H1 (cell line): ENCODE measurements around the gene PLD6. TPM values are rescaled to one million over a fixed set of nuclear protein-coding genes. Genes with fewer than 3 reads are reported as not detected.
A peak's percentile ranks its signal among the peaks of the same experiment; 100 is the strongest.

Experiments used
- CTCF ChIA-PET: fragments of 300-600 bp; sonication (Branson Sonifier 250); formaldehyde crosslinking; loops from one replicate; lab custom pipeline; 2021; ENCODE audit not compliant: partially characterized antibody; lab: Charles Lee
- POLR2A ChIA-PET: fragments of 300-600 bp; sonication (Branson Sonifier 250); formaldehyde crosslinking; loops from one replicate; lab custom pipeline; 2021; ENCODE audit warnings: inconsistent platforms; ENCODE audit not compliant: partially characterized antibody; lab: Charles Lee
- DNase-seq, 2 experiments: peaks; one replicate each; pipeline versions ENCODE4 v3.0.0 to v3.0.0-alpha.2; 2010 to 2022; ENCODE audit warnings: low spot score in 2 of 2, low read depth in 1 of 2, mixed read lengths in 1 of 2
- FAIRE-seq: peaks from 2 replicates; lab custom pipeline; 2011; peaks lifted over from hg19 to GRCh38; lab: Jason Lieb, UNC
- H2AFZ ChIP-seq: 2 replicates; pipeline ENCODE4 v1.8.1; 2012; ENCODE audit warnings: low read length, inconsistent platforms
- H2AK5ac ChIP-seq: 2 replicates; pipeline ENCODE4 v1.6.1; 2013; ENCODE audit warnings: low read depth, low read length
- H2BK120ac ChIP-seq: replicated peaks from 2 replicates; pipeline ENCODE3; 2013; ENCODE audit warnings: low read depth, low read length, inconsistent platforms
- H2BK12ac ChIP-seq: 2 replicates; pipeline ENCODE4 v1.6.1; 2013; ENCODE audit warnings: low read depth, low read length
- H2BK15ac ChIP-seq: 2 replicates; pipeline ENCODE4 v1.6.1; 2013; ENCODE audit warnings: low read length
- H2BK20ac ChIP-seq: 2 replicates; pipeline ENCODE4 v1.6.1; 2013; ENCODE audit warnings: low read length
- H2BK5ac ChIP-seq: 2 replicates; pipeline ENCODE4 v1.6.1; 2013; ENCODE audit warnings: low read depth, low read length
- H3K14ac ChIP-seq: 2 replicates; pipeline ENCODE4 v1.6.1; 2013; ENCODE audit warnings: inconsistent platforms; ENCODE audit not compliant: insufficient read length
- H3K18ac ChIP-seq: 2 replicates; pipeline ENCODE4 v1.6.1; 2013; ENCODE audit warnings: low read length; ENCODE audit errors: extremely low read depth
- H3K23ac ChIP-seq: 2 replicates; pipeline ENCODE4 v1.6.1; 2013; ENCODE audit warnings: inconsistent platforms; ENCODE audit not compliant: insufficient read length
- H3K23me2 ChIP-seq: 2 replicates; pipeline ENCODE4 v1.6.1; 2013; ENCODE audit warnings: low read depth, low read length
- H3K27ac ChIP-seq: 2 replicates; pipeline ENCODE4 v1.6.1; 2011; ENCODE audit warnings: low read depth, low read length, inconsistent platforms
- H3K27me3 ChIP-seq, 4 experiments: replicated peaks in 1 of 4; 1 replicate in 1 of 4; 2 replicates in 3 of 4; pipeline versions ENCODE4 v1.6.1 to v1.8.1; 2011 to 2013; ENCODE audit warnings: low read length in 3 of 4, mild to moderate bottlenecking in 3 of 4, inconsistent platforms in 2 of 4, mixed read lengths in 2 of 4, moderate library complexity in 1 of 4; ENCODE audit not compliant: control insufficient read depth in 3 of 4, insufficient read depth in 3 of 4; ENCODE audit errors: extremely low read depth in 1 of 4
- H3K36me3 ChIP-seq, 4 experiments: 2 replicates each; pipeline versions ENCODE4 v1.6.1 to v1.8.1; 2011 to 2013; ENCODE audit warnings: mild to moderate bottlenecking in 4 of 4, low read length in 3 of 4, moderate library complexity in 2 of 4, control low read depth in 1 of 4, inconsistent platforms in 1 of 4; ENCODE audit not compliant: insufficient read depth in 4 of 4, control insufficient read depth in 2 of 4
- H3K4ac ChIP-seq: replicated peaks from 2 replicates; pipeline ENCODE3; 2013; ENCODE audit warnings: low read length, low read depth, mixed read lengths, inconsistent platforms; ENCODE audit not compliant: insufficient read length
- H3K4me1 ChIP-seq, 4 experiments: replicated peaks in 1 of 4; 1 replicate in 1 of 4; 2 replicates in 3 of 4; pipeline versions ENCODE4 v1.6.1 to v1.8.1; 2011 to 2013; ENCODE audit warnings: low read length in 3 of 4, inconsistent platforms in 2 of 4, mixed read lengths in 1 of 4; ENCODE audit not compliant: insufficient read depth in 4 of 4, control insufficient read depth in 3 of 4
- H3K4me2 ChIP-seq, 2 experiments: 2 replicates each; pipeline versions ENCODE4 v1.6.1 to v1.8.1; 2011 to 2013; ENCODE audit warnings: low read depth in 2 of 2, low read length in 2 of 2, control low read depth in 1 of 2, inconsistent platforms in 1 of 2, mild to moderate bottlenecking in 1 of 2; ENCODE audit not compliant: insufficient read depth in 1 of 2
- H3K4me3 ChIP-seq, 4 experiments: fragments of 200-600, 300-600 bp in 1 of 4; sonication (generic), shearing (Covaris generic), sonication (Bioruptor Twin) in 1 of 4; 2 replicates each; pipeline versions ENCODE4 v1.5.1 to v1.8.1; 2011 to 2016; ENCODE audit warnings: low read length in 4 of 4, low read depth in 3 of 4, control low read depth in 2 of 4, inconsistent platforms in 2 of 4, mild to moderate bottlenecking in 2 of 4, mixed read lengths in 1 of 4, moderate library complexity in 1 of 4; ENCODE audit not compliant: insufficient read depth in 2 of 4; ENCODE audit errors: extremely low read depth in 1 of 4
- H3K56ac ChIP-seq: replicated peaks from 2 replicates; pipeline ENCODE3; 2013; ENCODE audit warnings: low read depth, mild to moderate bottlenecking, mixed read lengths, low read length, inconsistent platforms; ENCODE audit not compliant: insufficient read length
- H3K79me1 ChIP-seq: 2 replicates; pipeline ENCODE4 v1.6.1; 2013; ENCODE audit warnings: low read depth, low read length, control low read depth
- H3K79me2 ChIP-seq, 2 experiments: 2 replicates each; pipeline versions ENCODE4 v1.6.1 to v1.8.1; 2012 to 2013; ENCODE audit warnings: low read length in 2 of 2, mild to moderate bottlenecking in 2 of 2, inconsistent platforms in 1 of 2; ENCODE audit not compliant: insufficient read depth in 2 of 2, control insufficient read depth in 1 of 2
- H3K9ac ChIP-seq, 4 experiments: replicated peaks in 1 of 4; 1 replicate in 1 of 4; 2 replicates in 3 of 4; pipeline versions ENCODE4 v1.6.1 to v1.8.1; 2011 to 2013; ENCODE audit warnings: low read depth in 3 of 4, low read length in 3 of 4, control low read depth in 2 of 4, mild to moderate bottlenecking in 2 of 4, moderate library complexity in 2 of 4, inconsistent platforms in 1 of 4; ENCODE audit errors: extremely low read depth in 1 of 4
- H3K9me3 ChIP-seq, 2 experiments: 2 replicates each; pipeline versions ENCODE4 v1.6.1 to v1.8.1; 2012 to 2013; ENCODE audit warnings: mild to moderate bottlenecking in 2 of 2, moderate library complexity in 2 of 2, control low read depth in 1 of 2, inconsistent platforms in 1 of 2, low read depth in 1 of 2, low read length in 1 of 2, mixed read lengths in 1 of 2; ENCODE audit not compliant: insufficient read depth in 2 of 2
- H4K20me1 ChIP-seq, 2 experiments: replicated peaks in 1 of 2; 2 replicates each; pipeline versions ENCODE3 to v1.8.1; 2011 to 2013; ENCODE audit warnings: inconsistent platforms in 2 of 2, low read length in 2 of 2, mild to moderate bottlenecking in 1 of 2; ENCODE audit not compliant: insufficient read depth in 2 of 2, control insufficient read depth in 1 of 2
- H4K5ac ChIP-seq: 2 replicates; pipeline ENCODE4 v1.6.1; 2013; ENCODE audit warnings: low read length, low read depth, mixed read lengths, inconsistent platforms; ENCODE audit not compliant: insufficient read length
- H4K8ac ChIP-seq: 2 replicates; pipeline ENCODE4 v1.8.0; 2013; ENCODE audit warnings: mild to moderate bottlenecking, moderate library complexity, low read length, inconsistent platforms; ENCODE audit not compliant: insufficient read depth; ENCODE audit errors: extremely low read depth
- H4K91ac ChIP-seq: replicated peaks from 2 replicates; pipeline ENCODE3; 2013; ENCODE audit warnings: low read length, mixed read lengths, inconsistent platforms; ENCODE audit not compliant: insufficient read length
- BACH1 ChIP-seq: IDR thresholded peaks from 2 replicates; pipeline ENCODE4 v1.6.1; 2012; ENCODE audit warnings: low read length, improper control_type of control experiment
- BRCA1 ChIP-seq: IDR thresholded peaks from 2 replicates; pipeline ENCODE4 v1.6.1; 2012; ENCODE audit warnings: low read depth, low read length, improper control_type of control experiment
- CBX8 ChIP-seq: fragments of 300-800, 300-1000 bp; sonication (generic); IDR thresholded peaks from 2 replicates; pipeline ENCODE4 v1.7.1; 2016; ENCODE audit warnings: low read depth, low read length, borderline replicate concordance
- CEBPB ChIP-seq: IDR thresholded peaks from 2 replicates; pipeline ENCODE4 v1.6.1; 2012; ENCODE audit warnings: low read depth, low read length
- NANOG ChIP-seq: IDR thresholded peaks from 2 replicates; pipeline ENCODE4 v1.6.1; 2011; ENCODE audit warnings: low read length, low read depth, mild to moderate bottlenecking, inconsistent platforms; ENCODE audit not compliant: insufficient read depth, poor library complexity, severe bottlenecking
- RFX5 ChIP-seq: IDR thresholded peaks from 2 replicates; pipeline ENCODE4 v1.6.1; 2011; ENCODE audit warnings: low read depth, low read length, improper control_type of control experiment, borderline replicate concordance
- SAP30 ChIP-seq: fragments of 300-600 bp; sonication (generic); IDR thresholded peaks from 2 replicates; pipeline ENCODE4 v1.7.1; 2012; ENCODE audit warnings: low read length, moderate library complexity, mild to moderate bottlenecking, inconsistent platforms; ENCODE audit not compliant: insufficient read depth, insufficient replicate concordance
- SUZ12 ChIP-seq: fragments of 200-600 bp; sonication (generic); IDR thresholded peaks from 2 replicates; pipeline ENCODE4 v1.6.1; 2012; ENCODE audit warnings: mild to moderate bottlenecking, inconsistent platforms, low read length, moderate library complexity, mixed read lengths
- TBP ChIP-seq: IDR thresholded peaks from 2 replicates; pipeline ENCODE4 v1.6.1; 2011; ENCODE audit warnings: low read depth, low read length, improper control_type of control experiment
- WGBS, 2 experiments: shearing (Covaris generic) in 1 of 2; methylation state at CpG; one replicate each; pipeline versions ENCODE4 v1.1.6 to v1.1.7; 2013 to 2015; ENCODE audit warnings: low lambda C conversion rate in 2 of 2, mixed read lengths in 2 of 2, inconsistent platforms in 1 of 2, low coverage in 1 of 2, missing lambda C conversion rate in 1 of 2; ENCODE audit not compliant: insufficient replicate concordance in 2 of 2, insufficient coverage in 1 of 2, insufficient read length in 1 of 2; ENCODE audit errors: extremely low coverage in 1 of 2, missing lambda C conversion rate in 1 of 2; 5-methylcytosine and 5-hydroxymethylcytosine counted together
- polyA plus RNA-seq, 7 experiments: library from polyadenylated mRNA; depleted of rRNA in 3 of 7; stranded (reverse) in 5 of 7; unstranded in 2 of 7; fragments of >200 nt in 5 of 7; fragments of 200-250 nt in 2 of 7; gene quantifications; 1 replicate in 5 of 7; 2 replicates in 1 of 7; 4 replicates in 1 of 7; pipeline versions ENCODE4 v1.2.1 to v1.2.3, GENCODE V29; 2011 to 2013; ENCODE audit warnings: missing spikeins in 2 of 7, mixed read lengths in 2 of 7
- total RNA-seq: library from RNA; stranded (reverse); fragmentation: NEBNext Ultra II Directional; extraction: Animal tissue kit (Norgen Biotek cat#: 25700); gene quantifications from 2 replicates; pipeline ENCODE4 v1.2.1, GENCODE V29; 2021
- TF ChIP-seq, protein P1 (sequence below), 3 experiments: IDR thresholded peaks; 1 replicate in 2 of 3; 2 replicates in 1 of 3; pipeline versions ENCODE4 v1.5.1 to v1.6.1; 2011; ENCODE audit warnings: low read length in 3 of 3, mild to moderate bottlenecking in 3 of 3, inconsistent platforms in 2 of 3, low read depth in 1 of 3, moderate library complexity in 1 of 3; ENCODE audit not compliant: insufficient read depth in 1 of 3; ENCODE audit errors: control extremely low read depth in 1 of 3
- TF ChIP-seq, protein P2 (sequence below): IDR thresholded peaks from 2 replicates; pipeline ENCODE4 v1.6.1; 2012; ENCODE audit warnings: inconsistent platforms

The PLD6 gene
- total and polyA plus RNA-seq, 2 of the 8 experiments (the other 6 are each of a cell fraction or from before 2014, with no cell fraction given), result 0.20 to 0.22 TPM

DNA sequence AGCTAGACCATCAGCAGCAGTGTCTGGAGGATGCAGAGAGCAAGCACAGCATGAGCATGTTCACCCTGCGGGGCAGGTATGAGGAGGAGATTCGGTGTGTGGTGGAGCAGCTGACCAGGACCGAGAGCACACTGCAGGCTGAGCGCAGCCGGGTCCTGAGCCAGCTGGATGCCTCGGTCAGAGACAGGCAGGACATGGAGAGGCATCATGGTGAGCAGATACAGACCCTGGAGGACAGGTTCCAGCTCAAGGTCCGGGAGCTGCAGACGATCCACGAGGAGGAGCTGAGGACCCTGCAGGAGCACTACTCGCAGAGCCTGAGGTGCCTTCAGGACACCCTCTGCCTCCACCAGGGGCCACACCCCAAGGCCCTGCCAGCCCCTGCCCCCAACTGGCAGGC is 38.8 kb downstream of the PLD6 start:
- no peaks in the 10 kb centered on the region for H3K4me1 ChIP-seq
- peaks cover 4 to 10% (median 5%) of the 10 kb centered on the region in 4 experiments; a peak in 5 of 8 replicates for H3K36me3 ChIP-seq
- no peak overlapping the region for H3K9ac ChIP-seq
- no peaks in the 10 kb centered on the region; a peak in 1 of 7 replicates for H3K27me3 ChIP-seq
- no peak overlapping the region for H2BK120ac ChIP-seq
- H3K4me2 ChIP-seq, result no peak overlapping the region
- H3K18ac ChIP-seq, result no peak overlapping the region
- H3K27ac ChIP-seq, result no peak overlapping the region
- H2BK12ac ChIP-seq, result 0 out of 2 replicates have a peak overlapping the region, but pooled peaks have one; percentile 44
- ChIA-PET CTCF (interaction anchor here (0.6 to 6.2 kb wide), 10 partner anchors 9 to 584 kb away, joined by 3 to 44 read pairs (median 3); no protein-coding TSS in a partner anchor), POLR2A (no interaction called here)
- H2BK15ac ChIP-seq, result no peak overlapping the region
- H2BK5ac ChIP-seq, result no peak overlapping the region; the same call in 1 of the 2 replicates
- H2AFZ ChIP-seq, result no peak overlapping the region
- H4K91ac ChIP-seq, result no peak overlapping the region
- no peak overlapping the region for H3K4me3 ChIP-seq
- H4K20me1 ChIP-seq, result peaks cover 2 to 7% of the 10 kb centered on the region in 2 experiments
- H2AK5ac ChIP-seq, result no peak overlapping the region
- no peaks in the 10 kb centered on the region for H3K79me2 ChIP-seq
- no peak overlapping the region for H3K23ac ChIP-seq
- no peak overlapping the region for H3K56ac ChIP-seq
- H3K14ac ChIP-seq, result no peak overlapping the region
- no peaks in the 10 kb centered on the region for H3K79me1 ChIP-seq
- H2BK20ac ChIP-seq, result no peak overlapping the region
- no peaks in the 10 kb centered on the region for H3K9me3 ChIP-seq
- WGBS, 2 experiments, result 91% methylated on average over 10 of the region's 10 CpGs; no CpG with 5 or more reads in 1 of the 2 experiments
- FAIRE-seq, result no peak
- H4K8ac ChIP-seq, result no peak overlapping the region; the same call in 1 of the 2 replicates
- no peak overlapping the region for H4K5ac ChIP-seq
- no peak overlapping the region for H3K4ac ChIP-seq
- DNase-seq, result no peak
- no peaks in the 10 kb centered on the region for H3K23me2 ChIP-seq
- TF ChIP-seq NANOG, result no peak
- TF ChIP-seq CBX8, result no peak
- no peak for TF ChIP-seq BACH1
- TF ChIP-seq SUZ12, result no peak
- no peak for TF ChIP-seq CEBPB
- TF ChIP-seq, protein P1, sequence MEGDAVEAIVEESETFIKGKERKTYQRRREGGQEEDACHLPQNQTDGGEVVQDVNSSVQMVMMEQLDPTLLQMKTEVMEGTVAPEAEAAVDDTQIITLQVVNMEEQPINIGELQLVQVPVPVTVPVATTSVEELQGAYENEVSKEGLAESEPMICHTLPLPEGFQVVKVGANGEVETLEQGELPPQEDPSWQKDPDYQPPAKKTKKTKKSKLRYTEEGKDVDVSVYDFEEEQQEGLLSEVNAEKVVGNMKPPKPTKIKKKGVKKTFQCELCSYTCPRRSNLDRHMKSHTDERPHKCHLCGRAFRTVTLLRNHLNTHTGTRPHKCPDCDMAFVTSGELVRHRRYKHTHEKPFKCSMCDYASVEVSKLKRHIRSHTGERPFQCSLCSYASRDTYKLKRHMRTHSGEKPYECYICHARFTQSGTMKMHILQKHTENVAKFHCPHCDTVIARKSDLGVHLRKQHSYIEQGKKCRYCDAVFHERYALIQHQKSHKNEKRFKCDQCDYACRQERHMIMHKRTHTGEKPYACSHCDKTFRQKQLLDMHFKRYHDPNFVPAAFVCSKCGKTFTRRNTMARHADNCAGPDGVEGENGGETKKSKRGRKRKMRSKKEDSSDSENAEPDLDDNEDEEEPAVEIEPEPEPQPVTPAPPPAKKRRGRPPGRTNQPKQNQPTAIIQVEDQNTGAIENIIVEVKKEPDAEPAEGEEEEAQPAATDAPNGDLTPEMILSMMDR (IDR thresholded peaks at IDR 0.05; ENCODE audit: control extremely low read depth in 1 of 3, insufficient read depth in 1 of 3, low read depth in 1 of 3, low read length in 3 of 3), result no peak
- no peak for TF ChIP-seq RFX5
- no peak for TF ChIP-seq SAP30
- TF ChIP-seq, protein P2, sequence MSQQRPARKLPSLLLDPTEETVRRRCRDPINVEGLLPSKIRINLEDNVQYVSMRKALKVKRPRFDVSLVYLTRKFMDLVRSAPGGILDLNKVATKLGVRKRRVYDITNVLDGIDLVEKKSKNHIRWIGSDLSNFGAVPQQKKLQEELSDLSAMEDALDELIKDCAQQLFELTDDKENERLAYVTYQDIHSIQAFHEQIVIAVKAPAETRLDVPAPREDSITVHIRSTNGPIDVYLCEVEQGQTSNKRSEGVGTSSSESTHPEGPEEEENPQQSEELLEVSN, result no peak
- TF ChIP-seq BRCA1, result no peak
- no peak for TF ChIP-seq TBP
